ENCODE data around the gene AKAP10. TPM values are rescaled to one million over a fixed set of nuclear protein-coding genes. Genes with fewer than 3 reads are reported as not detected.

The AKAP10 gene
- total RNA-seq, 1 experiment from 2014 or later = 52.7 TPM

DNA sequence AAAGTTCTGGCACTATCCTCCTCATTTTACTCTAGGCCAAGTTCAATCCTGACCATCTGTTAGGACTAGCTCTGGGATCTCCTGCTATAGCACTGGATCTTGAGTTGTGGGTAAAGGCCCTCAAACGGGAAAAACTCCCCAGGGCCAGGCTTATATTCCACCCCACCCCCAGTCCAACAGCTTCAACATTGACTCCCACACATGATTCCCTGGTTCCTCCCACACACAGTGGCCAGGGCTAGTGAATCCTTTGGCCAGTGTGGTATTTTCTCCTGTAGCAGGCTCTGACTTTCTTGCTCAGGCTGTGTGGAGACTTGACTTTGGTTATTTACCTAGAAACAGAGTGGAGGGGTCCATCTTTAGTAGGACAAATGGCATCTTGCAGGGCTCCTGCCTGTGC, 10.3 kb upstream of the AKAP10 start:
- no peak overlapping the region for H3K4me3 ChIP-seq
- H3K27me3 ChIP-seq (ENCODE audit: insufficient read depth, low read depth) = no peaks in the 10 kb centered on the region
- no peaks in the 10 kb centered on the region for H3K36me3 ChIP-seq (ENCODE audit: low read depth)
- H3K79me2 ChIP-seq (ENCODE audit: low read depth) = no peaks in the 10 kb centered on the region
- no peak overlapping the region for H2AFZ ChIP-seq
- no peaks in the 10 kb centered on the region for H3K9me2 ChIP-seq (ENCODE audit: insufficient read depth)
- no peak overlapping the region for H3K27ac ChIP-seq
- no peaks in the 10 kb centered on the region for H3F3A ChIP-seq (ENCODE audit: insufficient read depth, low read depth)
- TF ChIP-seq, protein P1, sequence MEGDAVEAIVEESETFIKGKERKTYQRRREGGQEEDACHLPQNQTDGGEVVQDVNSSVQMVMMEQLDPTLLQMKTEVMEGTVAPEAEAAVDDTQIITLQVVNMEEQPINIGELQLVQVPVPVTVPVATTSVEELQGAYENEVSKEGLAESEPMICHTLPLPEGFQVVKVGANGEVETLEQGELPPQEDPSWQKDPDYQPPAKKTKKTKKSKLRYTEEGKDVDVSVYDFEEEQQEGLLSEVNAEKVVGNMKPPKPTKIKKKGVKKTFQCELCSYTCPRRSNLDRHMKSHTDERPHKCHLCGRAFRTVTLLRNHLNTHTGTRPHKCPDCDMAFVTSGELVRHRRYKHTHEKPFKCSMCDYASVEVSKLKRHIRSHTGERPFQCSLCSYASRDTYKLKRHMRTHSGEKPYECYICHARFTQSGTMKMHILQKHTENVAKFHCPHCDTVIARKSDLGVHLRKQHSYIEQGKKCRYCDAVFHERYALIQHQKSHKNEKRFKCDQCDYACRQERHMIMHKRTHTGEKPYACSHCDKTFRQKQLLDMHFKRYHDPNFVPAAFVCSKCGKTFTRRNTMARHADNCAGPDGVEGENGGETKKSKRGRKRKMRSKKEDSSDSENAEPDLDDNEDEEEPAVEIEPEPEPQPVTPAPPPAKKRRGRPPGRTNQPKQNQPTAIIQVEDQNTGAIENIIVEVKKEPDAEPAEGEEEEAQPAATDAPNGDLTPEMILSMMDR (conservative IDR thresholded peaks at IDR 0.05) = no peak
- no peak for TF ChIP-seq EZH2 (IDR thresholded peaks at IDR 0.05; ENCODE audit: low read depth)
- no peak overlapping the region for H3K4me2 ChIP-seq
- BruUV-seq (replicated peaks) = no TSS peak
- H3K9me3 ChIP-seq (ENCODE audit: insufficient read depth, low read depth) = no peaks in the 10 kb centered on the region
- ChIA-PET CTCF (no interaction called here), POLR2A (ENCODE audit: unreplicated experiment) (no interaction called here)
- DNase-seq = no peak
- intact Hi-C loops (cut with micrococcal nuclease; ENCODE audit: unreplicated experiment) = no loop called here
- H4K20me1 ChIP-seq (ENCODE audit: insufficient read depth) = no peaks in the 10 kb centered on the region
- H3K4me1 ChIP-seq (replicated peaks; ENCODE audit: insufficient read depth) = no peaks in the 10 kb centered on the region

DNA sequence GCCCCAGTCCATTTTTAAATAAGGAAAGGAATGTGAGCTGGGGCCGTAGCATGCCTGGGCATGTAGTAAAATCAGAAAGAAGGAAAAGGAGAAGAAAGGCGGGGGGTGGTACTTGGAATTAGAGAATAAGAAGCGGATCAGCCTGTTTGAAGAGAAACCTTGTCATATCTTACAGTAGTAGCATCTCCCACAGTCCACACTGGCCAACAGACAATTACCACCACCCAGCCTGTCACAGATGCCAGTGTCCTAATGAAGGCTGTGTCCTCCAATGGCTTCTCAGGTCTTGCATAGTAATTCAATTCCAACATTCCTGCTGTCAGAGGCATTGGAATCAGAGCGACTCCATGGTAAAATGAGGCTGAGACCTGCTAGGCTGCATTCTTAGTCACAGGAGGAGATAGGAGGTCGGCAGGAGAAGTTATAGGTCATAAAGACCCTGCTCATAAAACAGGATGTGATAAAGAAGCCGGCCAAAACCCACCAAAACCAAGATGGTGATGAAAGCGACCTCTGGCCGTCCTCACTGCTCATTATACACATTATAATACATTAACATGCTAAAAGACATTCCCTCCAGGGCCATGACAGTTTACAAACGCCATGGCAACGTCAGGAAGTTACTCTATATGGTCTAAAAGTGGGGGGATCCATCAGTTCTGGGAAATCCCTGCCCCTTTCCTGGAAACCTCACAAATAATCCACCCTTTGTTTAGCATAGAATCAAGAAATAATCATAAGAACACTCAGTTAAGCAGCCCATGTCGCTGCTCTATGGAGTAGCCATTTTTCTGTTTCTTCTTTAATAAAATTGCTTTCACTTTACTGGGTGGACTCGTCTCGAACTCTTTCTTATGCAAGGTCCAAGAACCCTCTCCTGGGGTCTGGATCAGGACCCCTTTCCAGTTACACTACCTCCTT, 9.6 kb upstream of the AKAP10 start:
- Histone ChIP-seq H4K20me1 (ENCODE audit: insufficient read depth) (no peaks in the 10 kb centered on the region), H3F3A (ENCODE audit: insufficient read depth, low read depth) (no peaks in the 10 kb centered on the region), H3K4me1 (replicated peaks; ENCODE audit: insufficient read depth) (no peaks in the 10 kb centered on the region), H3K36me3 (ENCODE audit: low read depth) (no peaks in the 10 kb centered on the region), H3K4me2 (no peak overlapping the region), H3K9me3 (ENCODE audit: insufficient read depth, low read depth) (no peaks in the 10 kb centered on the region), H2AFZ (no peak overlapping the region), H3K79me2 (ENCODE audit: low read depth) (no peaks in the 10 kb centered on the region), H3K9me2 (ENCODE audit: insufficient read depth) (no peaks in the 10 kb centered on the region), H3K4me3 (no peak overlapping the region), H3K27me3 (ENCODE audit: insufficient read depth, low read depth) (no peaks in the 10 kb centered on the region), H3K27ac (no peak overlapping the region)
- no TSS peak for BruUV-seq (replicated peaks)
- no peak for DNase-seq
- TF ChIP-seq EZH2 (IDR thresholded peaks at IDR 0.05; ENCODE audit: low read depth) = no peak
- TF ChIP-seq, protein P1 (conservative IDR thresholded peaks at IDR 0.05) = no peak
- intact Hi-C loops (cut with micrococcal nuclease; ENCODE audit: unreplicated experiment) = no loop called here
- POLR2A ChIA-PET (ENCODE audit: unreplicated experiment) = no interaction called here
- CTCF ChIA-PET = no interaction called here

DNA sequence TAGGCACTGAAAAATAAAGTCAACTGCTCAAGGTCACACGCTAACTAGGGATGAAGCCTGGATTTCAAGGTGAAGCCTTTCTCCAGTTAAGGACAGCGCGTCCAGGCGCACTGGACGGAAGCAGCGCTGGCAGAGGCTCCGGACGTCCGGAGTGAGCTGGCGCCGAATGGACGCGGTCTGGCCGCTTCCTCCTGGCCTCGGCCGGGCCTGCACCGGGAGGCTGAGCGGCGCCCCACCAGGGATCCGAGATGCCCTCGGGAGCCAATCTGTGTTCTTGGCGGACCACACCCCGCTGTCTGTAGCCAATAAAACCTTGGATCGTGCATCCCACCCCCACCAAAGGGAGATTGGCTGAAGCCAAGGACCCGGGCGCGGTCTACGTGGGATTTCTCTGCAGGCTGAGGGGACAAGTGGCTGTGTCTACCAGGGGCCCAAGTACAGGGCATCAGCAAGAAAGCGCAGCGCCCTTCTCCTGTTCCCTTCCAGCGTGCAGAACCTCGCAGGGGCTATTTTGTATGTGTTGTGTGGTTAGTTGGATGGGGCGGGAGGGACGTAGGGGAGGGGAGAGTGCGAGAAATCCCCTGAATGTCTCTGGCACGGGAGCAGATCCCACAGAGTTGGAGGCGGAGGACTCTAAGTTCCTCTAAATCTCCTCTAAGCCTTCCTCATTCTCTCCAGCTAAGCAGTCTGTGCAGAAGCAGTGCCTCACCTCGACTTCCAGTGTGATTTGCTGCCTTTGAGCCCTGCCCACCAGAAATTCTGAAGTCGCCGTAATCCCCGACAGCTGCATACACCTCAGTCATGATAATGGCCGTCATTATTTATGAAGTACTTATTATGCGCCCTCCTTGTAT, 2.5 kb upstream of the AKAP10 start:
- CTCF ChIA-PET = no interaction called here
- Histone ChIP-seq H3K79me2 (ENCODE audit: low read depth) (peaks cover 33% of the 10 kb centered on the region), H2AFZ (no peak overlapping the region)

More for the DNA sequence above, 2.5 kb upstream of the AKAP10 start:
- no TSS peak for BruUV-seq (replicated peaks)
- DNase-seq = no peak
- POLR2A ChIA-PET (ENCODE audit: unreplicated experiment) = interaction anchor here (0.7 kb wide), 1 partner anchor 324 kb away, joined by 3 read pairs; no protein-coding TSS in a partner anchor
- Histone ChIP-seq H3K27me3 (ENCODE audit: insufficient read depth, low read depth) (no peaks in the 10 kb centered on the region), H3K27ac (no peak overlapping the region), H3K4me3 (no peak overlapping the region), H4K20me1 (ENCODE audit: insufficient read depth) (peaks cover 4% of the 10 kb centered on the region; the same call in 1 of the 2 replicates), H3K36me3 (ENCODE audit: low read depth) (peaks cover 9% of the 10 kb centered on the region; the same call in 1 of the 2 replicates), H3K9me3 (ENCODE audit: insufficient read depth, low read depth) (no peaks in the 10 kb centered on the region), H3K4me1 (replicated peaks; ENCODE audit: insufficient read depth) (peaks cover 18% of the 10 kb centered on the region), H3F3A (ENCODE audit: insufficient read depth, low read depth) (no peaks in the 10 kb centered on the region), H3K4me2 (no peak overlapping the region), H3K9me2 (ENCODE audit: insufficient read depth) (no peaks in the 10 kb centered on the region)
- intact Hi-C loops (cut with micrococcal nuclease; ENCODE audit: unreplicated experiment) = no loop called here
- TF ChIP-seq, protein P1 (conservative IDR thresholded peaks at IDR 0.05) = no peak
- no peak for TF ChIP-seq EZH2 (IDR thresholded peaks at IDR 0.05; ENCODE audit: low read depth)
